Adrenal gland (tissue), 12 donors: ENCODE measurements around the gene LMAN1L. TPM values are rescaled to one million over a fixed set of nuclear protein-coding genes. Genes with fewer than 3 reads are reported as not detected.

Experiments used
- DNase-seq, 7 donors: peaks; one replicate each; pipeline ENCODE4 v3.0.0-alpha.2; 2019 to 2020
- H3K27ac ChIP-seq, 5 donors: fragments of 200-600 bp; sonication (generic) in 4 of 5; 1 replicate in 3 of 5; 2 replicates in 2 of 5; pipeline versions ENCODE4 v1.5.1 to v1.8.0; 2016 to 2020; ENCODE audit warnings: mild to moderate bottlenecking in 1 of 5
- H3K27me3 ChIP-seq: fragments of 200-600 bp; 2 replicates; pipeline ENCODE4 v1.8.0; 2021
- H3K36me3 ChIP-seq, 2 donors: fragments of 200-600 bp; replicated peaks in 1 of 2; 1 replicate in 1 of 2; 2 replicates in 1 of 2; pipeline versions ENCODE4 v1.5.1 to v1.8.0; 2018 to 2022
- H3K4me1 ChIP-seq, 2 donors: fragments of 200-600 bp; replicated peaks in 1 of 2; 1 replicate in 1 of 2; 2 replicates in 1 of 2; pipeline versions ENCODE4 v1.5.1 to v1.8.0; 2018 to 2021
- H3K4me3 ChIP-seq, 4 donors: fragments of 200-600 bp; sonication (generic) in 3 of 4; one replicate each; pipeline ENCODE4 v1.5.1; 2016 to 2018
- H3K9me3 ChIP-seq, 3 donors: fragments of 200-600 bp; sonication (generic) in 1 of 3; replicated peaks in 1 of 3; 1 replicate in 2 of 3; 2 replicates in 1 of 3; pipeline versions ENCODE4 v1.5.1 to v1.8.0; 2016 to 2021
- CTCF ChIP-seq, 6 experiments: fragments of 450-650 bp in 4 of 6; fragments of 200-600 bp in 2 of 6; sonication (generic) in 1 of 6; IDR thresholded peaks; 1 replicate in 5 of 6; 2 replicates in 1 of 6; pipeline versions ENCODE4 v1.5.1 to v1.8.0; 2016 to 2021; ENCODE audit warnings: antibody characterized with exemption in 6 of 6, mild to moderate bottlenecking in 2 of 6, moderate library complexity in 1 of 6
- POLR2A ChIP-seq, 2 donors: fragments of 450-650 bp; IDR thresholded peaks; one replicate each; pipeline ENCODE4 v1.6.1; 2017; ENCODE audit warnings: antibody characterized with exemption in 2 of 2, mild to moderate bottlenecking in 2 of 2, moderate library complexity in 1 of 2
- WGBS, 4 donors: extraction: QIAGEN DNeasy Blood & Tissue Kit in 2 of 4; methylation state at CpG; one replicate each; pipeline versions ENCODE4 v1.1.5 to v1.1.7; 2013 to 2017; 5-methylcytosine and 5-hydroxymethylcytosine counted together
- intact Hi-C, 2 donors: fragments of 100-400 bp; cut with DNase I; formaldehyde crosslinking; loops; one replicate each; pipeline versions ENCODE4 v1.14.1 to v1.15.0; 2022 to 2023
- polyA plus RNA-seq, 3 donors: library from polyadenylated mRNA; stranded (reverse); fragments of 200-250 nt in 2 of 3; fragments of 350-450 nt in 1 of 3; fragmentation: Illumina TruSeq in 1 of 3; extraction: RNeasy Lipid Tissue Mini Kit (QIAGEN cat#74804) in 1 of 3; gene quantifications; one replicate each; pipeline ENCODE4 v1.2.3, GENCODE V29; 2013 to 2014
- total RNA-seq, 9 donors: library from RNA; depleted of rRNA in 4 of 9; stranded (reverse); fragments of >200 nt in 4 of 9; fragments of 120-200 nt in 1 of 9; fragmentation: NEBNext Ultra II Directional in 1 of 9; extraction: Animal tissue kit (Norgen Biotek cat#: 25700) in 1 of 9; gene quantifications; one replicate each; pipeline versions ENCODE4 v1.1.0 to v1.2.4, GENCODE V29; 2013 to 2023
- donor health status: healthy with polysubstance abuse.
- donor health status: Bipolar disorder and iron deficiency.
- donor health status: DM: yes; HTN: yes; CAD: no.
- donor health status: DM: no; HTN: no; CAD: no.
- donor health status: DM: no; HTN: no; CAD: no.
- donor health status: DM: yes; HTN: yes; CAD: no.

LMAN1L gene
- total and polyA plus RNA-seq, 12 donors, result 0.28 to 12.5 (median 5.1) TPM; not detected in 1

- intact Hi-C loops, result loop anchor here in 1 of 2 donors (10.0 kb wide), 1 partner anchor 52 kb away; the partner anchor contains the start of gene MPI
- peak within 1 kb of the TSS; percentile 29 to 80 (median 46) for H3K4me3 ChIP-seq
- TF ChIP-seq CTCF (IDR thresholded peaks at IDR 0.05) (peak; percentile 15 to 94 (median 69)), POLR2A (IDR thresholded peaks at IDR 0.05) (peak; percentile 45 to 57)
- peak within 1 kb of the TSS; percentile 81 to 96 (median 87) for H3K27ac ChIP-seq
- peaks cover 0 to 28% of the 10 kb centered on the region in 2 donors for H3K36me3 ChIP-seq
- 0 to 1% (median 0%) methylated on average over 2 to 84 of the region's 84 CpGs for WGBS, 4 donors
- peaks cover 21 to 32% of the 10 kb centered on the region in 2 donors for H3K4me1 ChIP-seq
- no peaks in the 10 kb centered on the region for H3K27me3 ChIP-seq
- no peaks in the 10 kb centered on the region for H3K9me3 ChIP-seq
- peak; percentile 92 to 96 (median 93) for DNase-seq
These were observed 30.2 kb downstream of the LMAN1L start, which contains the start of gene ULK3 for GRCh38 chr15:74842581-74843444. ULK3 (minus strand) TSS chr15:74843156; CDS start chr15:74843105, 51 bp downstream.

- intact Hi-C loops, result loop anchor here in 1 of 2 donors (10.0 kb wide), 1 partner anchor 51 kb away; the partner anchor contains the start of gene MPI
These were observed 30.8 kb downstream of the LMAN1L start for GRCh38 chr15:74843445-74843828.

GRCh38 chr15:74843891-74844299 lies 31.3 kb downstream of the LMAN1L start:
- H3K4me1 ChIP-seq, result peaks cover 25 to 33% of the 10 kb centered on the region in 2 donors
- peak in 2 of 7 donors; percentile 29 to 38 for DNase-seq
- peak overlapping the region; percentile 81 to 96 (median 87) for H3K27ac ChIP-seq
- H3K4me3 ChIP-seq, result peak overlapping the region in 1 of 4 donors; percentile 80
- no peaks in the 10 kb centered on the region for H3K27me3 ChIP-seq
- no peaks in the 10 kb centered on the region for H3K9me3 ChIP-seq
- no peak for TF ChIP-seq CTCF (IDR thresholded peaks at IDR 0.05)
- H3K36me3 ChIP-seq, result peaks cover 0 to 33% of the 10 kb centered on the region in 2 donors
- 57 to 58% (median 58%) methylated on average over 6 to 12 of the region's 12 CpGs for WGBS, 4 donors
- intact Hi-C loops, result loop anchor here in 1 of 2 donors (10.0 kb wide), 1 partner anchor 51 kb away; the partner anchor contains the start of gene MPI

More at GRCh38 chr15:74843445-74843828, 30.8 kb downstream of the LMAN1L start:
- peaks cover 0 to 29% of the 10 kb centered on the region in 2 donors for H3K36me3 ChIP-seq
- DNase-seq, result no peak
- peak overlapping the region in 1 of 4 donors; percentile 80 for H3K4me3 ChIP-seq
- no peak for TF ChIP-seq POLR2A (IDR thresholded peaks at IDR 0.05)
- peaks cover 25 to 33% of the 10 kb centered on the region in 2 donors for H3K4me1 ChIP-seq
- peak overlapping the region; percentile 81 to 96 (median 87) for H3K27ac ChIP-seq
- WGBS, 4 donors, result 8 to 27% (median 10%) methylated on average over 6 to 18 of the region's 18 CpGs
- H3K27me3 ChIP-seq, result no peaks in the 10 kb centered on the region
- H3K9me3 ChIP-seq, result no peaks in the 10 kb centered on the region

GRCh38 chr15:74844319-74845207 lies 31.9 kb downstream of the LMAN1L start:
- Histone ChIP-seq H3K36me3 (peaks cover 0 to 40% of the 10 kb centered on the region in 2 donors), H3K27ac (peak overlapping the region in 2 of 5 donors; percentile 81)

More at GRCh38 chr15:74844319-74845207, 31.9 kb downstream of the LMAN1L start:
- no peak for DNase-seq
- no peaks in the 10 kb centered on the region for H3K27me3 ChIP-seq
- intact Hi-C loops, result loop anchor here in 1 of 2 donors (10.0 kb wide), 1 partner anchor 50 kb away; the partner anchor contains the start of gene MPI
- no peak overlapping the region for H3K4me3 ChIP-seq
- H3K4me1 ChIP-seq, result peaks cover 25 to 33% of the 10 kb centered on the region in 2 donors
- H3K9me3 ChIP-seq, result no peaks in the 10 kb centered on the region
- TF ChIP-seq POLR2A (IDR thresholded peaks at IDR 0.05) (no peak), CTCF (IDR thresholded peaks at IDR 0.05) (no peak)
- 84 to 88% (median 85%) methylated on average over 8 to 12 of the region's 12 CpGs for WGBS, 4 donors
